ENCODE data around the gene FGD5.

FGD5 gene

DNA sequence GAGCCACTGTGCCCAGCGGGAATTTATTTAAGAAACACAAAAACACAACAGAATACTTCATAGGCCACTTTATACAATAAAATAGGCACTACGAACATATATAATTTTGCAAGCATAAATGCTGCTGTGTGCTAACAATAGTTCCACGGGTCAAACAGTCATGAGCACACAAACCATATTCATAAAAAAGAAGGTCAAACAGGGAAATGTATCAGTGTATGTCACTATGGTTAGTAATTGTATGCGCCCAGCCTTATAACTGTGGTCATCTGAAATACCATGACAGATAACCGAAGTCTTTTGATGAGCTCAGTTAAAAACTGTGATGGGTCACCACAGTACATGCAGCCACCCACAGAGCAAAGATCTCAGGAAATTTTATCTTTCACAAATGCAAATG, 90.5 kb downstream of the FGD5 start:
- no peak for DNase-seq

DNA sequence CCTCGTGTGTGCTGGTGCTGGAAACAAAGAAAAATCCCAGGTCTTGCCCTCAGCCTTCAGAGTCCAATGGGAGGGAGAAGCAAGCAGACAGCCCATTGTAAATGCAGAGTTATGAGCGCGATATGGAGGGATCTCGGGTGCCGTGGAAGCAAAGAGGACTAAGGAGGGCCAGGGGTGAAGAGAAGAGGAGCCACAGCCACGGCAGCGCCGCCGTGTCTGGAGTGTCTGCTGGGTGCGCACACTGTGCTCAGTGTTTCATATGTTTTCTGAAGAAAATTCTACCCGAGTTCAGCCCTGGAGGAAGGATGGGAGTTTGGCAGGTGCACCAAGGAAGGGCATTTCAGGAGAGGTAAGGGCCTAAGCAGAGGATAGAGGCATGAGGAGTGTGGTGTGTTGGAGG, 92.9 kb downstream of the FGD5 start:
- DNase-seq = no peak

DNA sequence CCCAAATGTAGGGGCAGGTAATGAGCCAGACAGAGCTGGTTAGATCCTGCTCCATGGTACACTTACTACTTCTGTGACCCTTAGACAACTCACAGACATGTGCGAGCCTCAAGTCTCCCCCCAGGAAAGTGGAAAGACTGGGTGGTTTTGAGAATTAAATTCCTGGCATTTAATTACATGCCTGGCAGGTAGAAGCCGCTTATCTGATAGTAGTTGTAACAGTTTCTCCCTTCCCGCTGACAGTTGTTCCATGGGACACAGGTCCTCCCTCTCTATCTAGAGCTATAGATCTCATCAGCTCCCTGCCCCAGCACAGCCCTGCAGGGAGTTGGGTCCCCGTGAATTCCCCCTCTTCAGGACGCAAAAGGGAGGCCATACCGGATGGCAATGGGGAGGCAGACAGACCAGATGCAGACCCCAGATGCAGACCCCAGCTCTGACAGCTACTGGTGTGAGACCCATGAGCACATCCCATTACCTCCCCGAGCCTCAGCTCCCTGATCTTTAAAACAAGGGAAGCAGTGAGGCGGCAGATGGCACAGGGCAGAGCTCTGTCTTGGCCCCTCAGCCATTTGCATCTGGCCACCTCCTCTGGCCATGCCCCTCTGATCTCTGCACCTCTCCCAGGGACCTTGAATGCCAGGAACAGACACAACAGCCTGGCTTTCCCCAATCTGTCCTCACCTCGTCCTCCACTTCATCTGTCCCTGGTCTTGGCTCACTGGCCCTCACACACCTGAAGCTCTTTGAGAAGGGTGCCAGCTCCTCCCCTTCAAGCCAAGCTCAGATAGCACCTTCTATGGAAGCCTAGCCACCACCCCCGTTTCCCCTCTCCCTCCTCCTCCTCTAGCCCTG, 94.5 kb downstream of the FGD5 start:
- no peak for DNase-seq

DNA sequence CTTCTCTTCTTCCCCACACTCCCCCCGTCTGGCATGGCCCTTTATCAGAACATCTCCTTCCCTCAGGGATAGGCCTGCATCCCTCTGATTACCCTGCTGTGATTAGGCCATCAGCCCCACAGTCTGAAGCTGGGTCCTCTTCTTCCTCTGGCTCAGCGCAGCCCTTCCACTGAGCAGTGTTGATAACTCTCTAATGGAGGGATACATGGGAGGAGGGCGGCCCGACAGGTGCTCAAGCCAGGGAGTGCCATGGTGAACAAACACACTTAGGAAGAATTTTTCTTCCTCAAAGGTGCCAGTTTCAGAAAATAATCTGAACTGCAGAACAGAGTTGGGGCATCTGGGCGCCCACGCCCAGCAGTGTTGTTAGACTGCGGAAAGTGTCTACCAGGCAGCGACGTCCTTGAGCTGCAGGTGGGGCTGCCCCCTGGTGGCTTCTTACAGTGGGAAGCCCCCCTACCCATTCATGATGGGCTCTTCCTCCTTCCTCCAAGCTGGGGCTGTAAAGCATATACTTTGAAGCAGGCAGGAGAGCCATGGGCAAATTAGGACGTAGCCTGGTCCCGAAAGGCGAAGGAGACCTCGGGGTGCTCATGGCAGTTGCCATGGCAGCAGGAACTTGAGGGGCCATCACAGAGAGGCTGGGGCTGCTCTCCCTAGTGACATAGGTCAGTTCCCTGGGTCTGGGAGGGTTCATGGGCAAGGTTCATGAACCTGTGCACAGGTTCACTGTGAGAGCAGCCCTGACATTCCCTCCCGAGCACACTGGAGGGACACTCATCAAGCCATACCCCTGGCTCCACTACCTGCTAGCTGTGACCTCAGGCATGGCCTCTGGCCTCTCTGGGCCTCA, 95.4 kb downstream of the FGD5 start:
- DNase-seq = no peak

DNA sequence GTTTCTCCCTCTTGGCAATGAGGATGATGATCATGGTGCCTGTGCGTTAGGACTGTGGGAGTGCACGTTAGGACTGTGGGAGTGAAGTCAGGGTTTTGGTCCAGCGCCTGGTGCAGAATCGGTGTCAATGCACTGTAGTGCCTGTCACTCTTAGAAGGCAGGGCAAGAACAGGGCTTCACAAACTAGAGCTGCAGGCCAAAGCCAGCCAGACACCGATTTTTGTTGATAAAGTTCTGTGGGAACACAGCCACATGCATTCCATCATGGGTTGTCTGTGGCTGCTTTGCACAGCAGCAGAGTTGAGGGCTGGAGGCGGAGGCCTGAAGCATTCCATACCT, 96.0 kb downstream of the FGD5 start:
- DNase-seq = no peak

DNA sequence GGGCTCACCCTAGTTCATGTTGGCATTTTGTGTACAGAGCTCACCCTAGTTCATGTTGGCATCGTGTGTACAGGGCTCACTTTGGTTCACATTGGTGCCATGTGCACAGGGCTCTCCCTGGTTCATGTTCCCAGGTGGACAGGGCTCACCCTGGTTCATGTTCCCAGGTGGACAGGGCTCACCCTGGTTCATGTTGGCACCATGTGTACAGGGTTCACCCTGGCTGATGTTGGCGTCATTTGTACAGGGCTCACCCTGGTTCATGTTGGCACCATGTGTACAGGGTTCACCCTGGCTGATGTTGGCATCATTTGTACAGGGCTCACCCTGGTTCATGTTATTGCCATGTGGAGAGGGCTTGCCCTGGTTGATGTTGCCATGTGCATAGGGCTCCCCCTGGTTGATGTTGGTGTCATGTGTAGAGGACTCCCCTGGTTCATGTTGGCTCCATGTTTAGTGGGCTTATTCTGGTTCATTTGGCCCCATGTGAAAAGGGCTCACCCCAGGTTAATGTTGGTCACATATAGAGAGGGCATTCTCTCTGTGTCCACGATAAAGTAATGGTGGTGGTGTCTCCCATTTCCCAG, 97.0 kb downstream of the FGD5 start:
- DNase-seq = no peak

DNA sequence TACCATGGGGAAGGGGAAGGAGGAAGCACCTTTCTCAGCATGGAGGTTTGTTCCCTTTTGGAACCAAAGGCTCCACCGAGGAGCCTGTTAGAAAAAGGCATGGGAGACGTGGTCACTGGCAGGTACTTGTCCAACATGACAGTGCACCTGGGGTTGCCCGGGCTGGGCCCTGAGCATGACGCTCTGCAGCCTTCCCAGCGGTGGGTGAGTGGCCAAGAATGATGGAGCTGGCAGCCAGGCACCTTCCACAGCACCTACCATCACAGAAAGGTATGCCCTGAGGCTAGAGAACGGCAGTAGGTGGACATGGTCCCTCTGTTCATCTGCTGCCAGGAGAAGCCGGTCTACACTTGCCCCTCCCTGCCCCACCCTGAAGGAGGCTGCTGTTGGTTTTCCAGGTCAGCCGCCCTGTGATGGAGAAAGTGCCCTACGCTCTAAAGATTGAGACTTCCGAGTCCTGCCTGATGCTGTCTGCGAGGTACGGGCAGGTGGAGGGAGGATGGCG, 99.6 kb downstream of the FGD5 start:
- DNase-seq = no peak

DNA sequence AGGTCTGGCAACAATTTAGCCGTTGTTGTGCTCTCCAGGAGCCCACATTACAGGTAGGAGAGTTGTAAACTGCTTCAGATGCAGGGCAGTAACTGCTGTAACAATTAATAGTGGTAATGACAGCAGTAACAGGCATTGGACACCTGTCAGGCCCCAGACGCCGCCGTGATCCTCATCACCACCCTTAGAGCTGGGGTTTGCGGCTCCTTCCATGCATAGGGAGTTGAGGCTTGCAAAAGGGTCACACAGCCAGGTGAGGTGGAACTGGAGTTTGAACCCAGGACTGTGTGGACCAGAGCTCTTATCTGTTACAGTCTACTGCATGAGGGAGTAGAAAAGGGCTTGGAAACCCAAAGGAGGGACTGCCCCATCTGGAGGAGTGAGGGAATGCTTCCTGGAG, 101.8 kb downstream of the FGD5 start:
- no peak for DNase-seq

DNA sequence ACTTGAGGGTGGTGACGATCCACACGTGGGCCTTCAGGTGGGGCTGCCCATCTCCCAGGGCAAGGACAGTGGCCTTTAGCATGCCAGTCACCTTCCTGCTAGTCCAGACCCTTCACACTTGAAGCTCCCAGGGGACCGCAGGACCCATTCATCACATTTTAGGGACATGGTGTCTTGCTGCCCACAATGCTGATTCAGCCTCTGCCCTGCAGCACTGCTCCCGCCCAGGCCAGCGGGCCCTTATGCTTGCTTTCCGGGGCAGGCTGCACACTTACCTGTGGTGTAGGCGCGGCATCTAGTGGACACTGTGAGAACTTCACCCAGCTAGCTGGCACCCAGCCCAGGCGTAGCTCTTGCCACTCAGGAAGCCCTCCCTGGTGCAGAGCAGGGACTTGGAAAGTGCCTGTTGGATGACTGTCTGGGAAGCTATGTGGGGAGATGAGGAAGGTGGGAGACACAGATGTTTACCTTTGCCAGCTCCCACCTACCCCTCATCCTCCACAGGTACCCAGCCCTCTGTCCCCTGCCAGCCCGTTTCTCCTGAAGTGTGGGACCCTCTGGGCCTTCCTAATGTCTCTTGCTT, 102.4 kb downstream of the FGD5 start:
- peak; percentile 73 for DNase-seq

DNA sequence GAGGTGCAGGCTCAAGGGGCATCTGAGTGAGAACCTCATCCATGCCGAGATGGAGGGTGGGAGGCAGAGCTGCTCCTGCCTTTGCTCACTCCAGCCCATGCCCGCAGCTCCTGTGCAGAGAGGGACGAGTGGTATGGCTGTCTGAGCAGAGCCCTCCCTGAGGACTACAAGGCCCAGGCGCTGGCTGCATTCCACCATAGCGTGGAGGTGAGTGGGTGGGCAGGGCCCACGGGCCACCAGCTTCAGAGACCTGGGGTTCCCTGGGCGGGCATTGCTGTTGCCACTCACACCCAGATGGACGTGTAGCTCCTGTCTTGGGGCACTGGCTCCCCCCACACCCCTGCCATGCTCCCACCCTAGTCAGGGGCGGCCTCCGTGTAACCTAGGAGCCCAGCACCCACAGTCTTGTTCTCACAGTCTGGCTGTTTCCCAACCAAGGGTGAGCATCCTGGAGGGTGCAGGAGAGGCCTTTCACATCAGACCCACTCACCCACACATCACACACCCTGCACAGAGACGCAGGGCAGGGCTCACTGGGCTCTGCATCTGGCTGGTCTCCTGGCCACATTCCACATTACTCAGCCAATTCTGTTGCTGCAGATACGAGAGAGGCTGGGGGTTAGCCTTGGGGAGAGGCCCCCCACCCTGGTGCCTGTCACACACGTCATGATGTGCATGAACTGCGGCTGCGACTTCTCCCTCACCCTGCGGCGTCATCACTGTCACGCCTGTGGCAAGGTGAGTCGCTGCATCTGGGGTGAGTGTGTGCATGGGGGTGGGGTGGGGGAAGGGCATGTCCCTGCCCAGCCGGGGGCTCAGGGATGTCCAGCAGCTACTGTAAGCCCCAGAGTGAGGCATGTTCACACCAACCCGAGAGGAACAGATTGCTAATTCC, 103.3 kb downstream of the FGD5 start:
- no peak for DNase-seq

DNA sequence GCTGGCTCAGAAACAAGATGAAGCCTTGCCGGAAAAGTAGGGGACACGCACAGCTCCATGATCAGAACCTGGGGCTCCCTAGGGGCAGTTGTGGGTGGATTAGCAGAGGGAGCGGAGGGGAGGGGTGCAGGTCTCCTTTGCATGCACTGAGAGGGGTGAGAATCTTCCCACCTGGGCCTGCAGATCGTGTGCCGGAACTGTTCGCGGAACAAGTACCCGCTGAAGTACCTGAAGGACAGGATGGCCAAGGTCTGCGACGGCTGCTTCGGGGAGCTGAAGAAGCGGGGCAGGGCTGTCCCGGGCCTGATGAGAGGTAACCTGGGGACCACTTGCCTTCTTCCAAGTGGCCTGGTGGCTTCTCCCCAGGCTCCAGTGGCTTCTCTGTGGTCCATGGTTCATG, 104.1 kb downstream of the FGD5 start:
- no peak for DNase-seq

DNA sequence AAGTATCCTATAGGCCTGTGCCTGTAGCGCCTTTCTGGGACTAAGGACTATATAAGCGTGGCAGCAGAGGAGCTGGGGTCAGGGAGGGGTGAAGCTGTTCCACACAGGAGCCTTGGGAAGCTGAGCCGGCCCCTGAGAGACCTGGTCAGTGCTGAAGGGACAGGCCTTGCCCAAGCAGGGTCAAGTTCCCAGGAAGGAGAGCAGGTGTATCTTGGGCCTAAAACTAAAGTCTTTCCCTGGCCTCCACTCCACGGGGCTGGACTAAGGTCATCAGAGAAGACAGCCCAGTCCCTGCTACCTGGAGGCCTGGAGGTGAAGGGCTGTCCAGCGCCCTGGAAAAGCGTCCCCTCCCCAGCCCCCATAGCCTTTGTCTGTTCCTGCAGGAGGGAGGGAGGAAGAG, 104.7 kb downstream of the FGD5 start:
- DNase-seq = no peak

DNA sequence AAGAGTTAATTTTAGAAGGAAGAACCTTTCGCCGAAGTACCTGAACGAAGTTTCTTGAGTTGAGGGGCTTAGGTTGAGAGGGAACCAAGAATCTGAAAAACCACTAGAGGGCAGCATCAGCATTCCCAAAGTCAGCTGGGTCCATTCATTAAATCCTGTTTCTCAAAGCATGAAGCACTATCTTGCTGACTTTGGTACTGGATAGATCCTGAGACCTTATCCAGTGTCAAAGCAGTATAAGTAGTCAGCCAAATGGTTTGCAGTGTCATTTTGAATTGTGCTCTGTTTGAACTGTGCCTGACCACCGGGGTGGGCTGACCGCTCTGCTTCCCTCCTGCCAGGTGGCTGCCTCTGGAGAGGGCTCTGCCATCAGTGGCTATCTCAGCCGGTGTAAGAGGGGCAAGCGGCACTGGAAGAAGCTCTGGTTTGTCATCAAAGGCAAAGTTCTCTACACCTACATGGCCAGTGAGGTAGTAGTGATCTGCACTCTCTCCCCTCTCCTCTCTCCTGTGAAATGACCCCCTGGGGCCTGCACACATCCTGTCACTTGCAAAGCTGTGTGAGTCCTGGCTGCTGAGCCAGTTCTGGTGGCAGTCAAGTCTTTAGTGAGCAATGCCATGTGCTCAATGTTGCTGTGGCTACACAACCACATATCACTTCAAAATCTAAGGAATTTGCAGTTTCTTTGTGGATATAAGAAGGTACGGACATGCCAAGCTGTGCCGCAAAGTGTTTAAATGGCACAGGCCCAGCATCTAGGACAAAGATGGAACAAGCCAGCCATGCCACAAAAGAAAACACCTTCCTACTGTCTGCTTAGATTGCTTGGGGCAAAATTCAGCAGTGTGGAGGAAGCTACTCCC, 107.2 kb downstream of the FGD5 start:
- peak; percentile 27 for DNase-seq

DNA sequence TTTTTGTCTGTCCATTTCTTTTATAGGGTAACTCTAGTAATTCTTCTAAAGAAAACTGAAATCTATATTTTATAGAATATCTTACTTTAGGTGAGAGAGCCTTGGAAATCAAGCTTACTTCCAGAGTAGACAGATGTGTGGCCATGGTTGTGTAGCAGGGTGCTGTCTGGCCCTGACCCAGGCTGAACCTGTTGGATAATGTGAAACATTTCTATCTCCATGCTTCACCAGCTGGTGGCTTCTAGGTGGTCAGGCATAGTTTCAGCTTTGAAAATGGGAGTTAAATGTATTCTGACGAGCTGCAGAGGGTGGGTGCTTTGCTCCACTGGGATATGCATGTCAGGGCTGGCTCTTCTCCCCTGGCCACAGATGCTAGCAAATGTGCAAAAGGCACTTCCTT, 107.8 kb downstream of the FGD5 start:
- no peak for DNase-seq

DNA sequence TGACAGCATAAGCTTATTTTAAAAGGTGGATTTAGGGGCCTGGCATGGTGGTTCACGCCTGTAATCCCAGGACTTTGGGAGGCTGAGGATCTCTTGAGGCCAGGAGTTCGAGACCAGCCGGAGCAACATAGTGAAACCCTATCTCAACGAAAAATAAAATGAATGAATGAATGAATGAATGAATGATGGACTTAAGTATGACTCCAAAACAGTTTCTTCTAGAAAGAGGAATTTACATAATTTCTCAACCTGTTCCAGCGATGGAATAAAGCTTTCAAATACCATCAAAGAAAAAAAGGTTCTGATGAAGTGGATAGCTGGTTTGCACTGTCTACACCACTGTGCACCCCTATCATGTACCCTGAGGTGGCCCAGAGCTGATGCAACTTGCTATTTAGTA, 108.5 kb downstream of the FGD5 start:
- no peak for DNase-seq

DNA sequence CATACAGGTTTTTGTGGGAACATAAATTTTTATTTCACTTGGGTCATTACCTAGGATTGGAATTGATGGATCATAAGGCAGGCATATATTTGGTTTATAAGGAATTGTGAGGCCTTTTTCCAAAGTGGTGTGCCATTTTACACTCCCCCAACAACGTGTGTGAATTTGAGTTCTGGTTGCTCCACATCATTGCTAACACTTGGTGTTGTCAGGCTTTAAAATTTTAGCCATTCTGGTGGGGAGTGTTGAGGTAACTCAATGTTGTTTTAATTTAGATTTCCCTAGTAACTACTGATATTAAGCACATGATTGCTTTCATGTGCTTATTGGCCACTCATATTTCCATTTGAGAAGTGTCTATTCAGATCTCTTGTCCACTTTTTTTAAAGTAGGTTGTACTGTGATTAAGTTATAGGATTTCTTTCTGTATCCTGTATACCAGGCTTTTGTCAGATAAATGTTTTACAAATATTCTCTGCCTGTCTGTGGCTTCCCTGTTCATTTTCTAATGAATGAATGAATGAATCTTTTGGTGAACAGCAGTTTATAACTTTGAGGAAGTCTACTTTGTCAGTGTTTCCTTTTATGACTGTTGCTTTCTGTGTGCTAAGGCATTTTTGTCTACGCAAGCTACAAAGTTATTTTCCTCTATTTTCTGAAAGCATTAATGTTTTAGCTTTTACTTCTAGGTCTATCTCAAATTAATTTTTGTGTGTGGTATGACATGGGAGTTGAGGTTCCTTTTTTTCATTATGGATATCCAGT, 110.7 kb downstream of the FGD5 start:
- no peak for DNase-seq

DNA sequence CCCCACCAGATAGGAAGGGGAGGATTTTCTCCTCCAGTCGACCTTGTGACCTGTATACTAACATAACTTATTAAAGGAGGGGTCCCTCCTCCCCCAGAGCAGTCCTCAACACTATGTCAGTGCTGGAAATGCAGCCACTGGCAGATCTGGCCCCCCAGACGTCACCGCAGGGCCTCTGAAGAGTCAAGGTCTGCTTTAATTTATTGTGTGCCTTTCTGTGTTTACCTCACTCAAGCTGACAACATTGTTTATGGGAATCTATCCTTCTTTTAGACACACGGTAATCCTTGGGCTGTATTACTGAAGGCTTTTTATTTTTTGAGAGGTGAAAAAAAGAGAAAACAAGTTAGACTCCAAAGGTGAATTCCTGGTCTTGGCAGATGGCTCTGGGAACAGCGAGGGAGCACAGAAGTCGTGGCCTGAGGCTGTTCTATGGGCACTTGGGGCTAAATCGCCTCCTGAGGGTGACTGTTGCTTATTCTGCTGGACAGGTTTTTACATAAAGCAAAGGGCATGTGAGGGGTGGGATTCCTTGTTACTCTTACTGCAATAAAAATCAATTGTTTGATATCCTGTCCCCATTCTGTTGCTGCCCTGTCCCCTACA, 115.2 kb downstream of the FGD5 start:
- DNase-seq = no peak

DNA sequence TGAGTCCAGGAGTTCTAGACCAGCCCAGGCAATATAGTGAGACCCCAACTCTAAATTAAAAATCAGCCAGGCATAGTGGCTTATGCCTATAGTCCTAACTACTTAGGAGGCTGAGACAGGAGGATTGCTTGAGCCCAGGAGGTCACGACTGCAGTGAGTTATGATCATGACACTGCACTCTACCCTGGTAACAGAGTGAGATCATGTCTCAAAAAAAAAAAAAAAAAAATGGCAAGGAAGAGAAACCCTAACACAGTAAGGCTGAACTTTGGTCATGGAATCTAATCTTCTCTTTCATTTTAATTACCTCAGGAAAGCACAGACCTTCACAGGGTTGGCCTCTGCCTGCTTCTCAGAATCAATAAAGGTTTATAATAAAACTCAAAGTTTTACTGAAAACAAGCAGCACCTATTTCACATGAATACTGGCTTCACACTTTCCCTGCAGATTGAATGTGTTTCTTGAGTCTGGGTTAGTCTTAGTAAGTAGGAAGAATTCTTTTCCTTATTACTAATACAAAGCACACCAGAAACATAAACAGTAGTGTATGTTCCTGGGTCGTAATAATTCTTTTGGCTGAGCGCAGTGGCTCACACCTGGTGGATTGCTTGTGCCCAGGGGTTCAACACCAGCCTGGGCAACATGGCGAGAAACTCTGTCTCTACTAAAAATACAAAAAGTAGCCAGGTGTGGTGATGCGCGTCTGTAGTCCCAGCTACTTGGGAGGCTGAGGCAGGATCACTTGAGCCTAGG, 117.0 kb downstream of the FGD5 start:
- DNase-seq = no peak

DNA sequence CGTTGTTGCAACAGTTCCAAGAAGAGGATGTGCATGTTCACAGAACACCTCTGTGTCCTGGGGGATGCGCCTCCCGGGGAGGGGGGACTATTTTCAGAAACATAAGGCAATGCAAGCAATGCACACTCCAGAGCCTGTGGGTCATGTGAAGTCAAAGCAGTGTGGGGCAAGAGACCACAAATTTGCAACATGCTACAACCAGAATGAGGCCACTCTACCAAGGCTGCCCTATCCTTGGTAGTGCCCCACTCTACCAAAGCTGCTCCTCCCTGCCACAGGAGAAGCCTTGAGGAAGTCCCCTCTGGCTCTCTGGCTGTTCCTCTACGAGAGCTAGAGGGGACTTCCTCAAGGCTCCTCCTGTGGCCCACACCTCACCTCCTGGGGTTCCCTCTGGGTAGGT, 120.2 kb downstream of the FGD5 start:
- DNase-seq = no peak

Measured in NCI-H1092 (cell line).